ENCODE results near the gene IRX6. TPM values are rescaled to one million over a fixed set of nuclear protein-coding genes. Genes with fewer than 3 reads are reported as not detected.

The IRX6 gene
- total RNA-seq, 2 donors from 2014 or later: not detected

DNA sequence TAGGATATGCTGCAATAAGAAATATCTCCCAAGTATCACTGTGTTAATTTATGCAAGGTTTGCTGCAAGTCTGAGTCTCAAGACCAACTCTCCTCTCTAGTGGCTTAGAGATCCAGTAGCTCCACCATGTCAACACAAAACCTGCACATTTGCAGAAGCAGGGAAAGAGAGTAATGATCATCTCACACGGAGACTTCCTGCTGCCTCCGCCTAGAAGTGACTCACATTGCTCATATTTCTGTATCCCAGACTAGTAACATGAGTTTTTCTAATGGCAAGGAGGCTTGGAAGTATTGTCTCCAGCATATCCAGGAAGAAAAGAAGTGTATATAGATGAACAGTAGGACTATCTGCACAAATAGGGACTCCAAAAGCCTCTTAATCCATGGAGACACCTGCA, 15.0 kb upstream of the IRX6 start:
- H3K36me3 ChIP-seq: no peaks in the 10 kb centered on the region
- no peaks in the 10 kb centered on the region for H3K4me1 ChIP-seq (ENCODE audit: control insufficient read depth in 1 of 2, low read depth in 2 of 2)
- TF ChIP-seq, protein P1, sequence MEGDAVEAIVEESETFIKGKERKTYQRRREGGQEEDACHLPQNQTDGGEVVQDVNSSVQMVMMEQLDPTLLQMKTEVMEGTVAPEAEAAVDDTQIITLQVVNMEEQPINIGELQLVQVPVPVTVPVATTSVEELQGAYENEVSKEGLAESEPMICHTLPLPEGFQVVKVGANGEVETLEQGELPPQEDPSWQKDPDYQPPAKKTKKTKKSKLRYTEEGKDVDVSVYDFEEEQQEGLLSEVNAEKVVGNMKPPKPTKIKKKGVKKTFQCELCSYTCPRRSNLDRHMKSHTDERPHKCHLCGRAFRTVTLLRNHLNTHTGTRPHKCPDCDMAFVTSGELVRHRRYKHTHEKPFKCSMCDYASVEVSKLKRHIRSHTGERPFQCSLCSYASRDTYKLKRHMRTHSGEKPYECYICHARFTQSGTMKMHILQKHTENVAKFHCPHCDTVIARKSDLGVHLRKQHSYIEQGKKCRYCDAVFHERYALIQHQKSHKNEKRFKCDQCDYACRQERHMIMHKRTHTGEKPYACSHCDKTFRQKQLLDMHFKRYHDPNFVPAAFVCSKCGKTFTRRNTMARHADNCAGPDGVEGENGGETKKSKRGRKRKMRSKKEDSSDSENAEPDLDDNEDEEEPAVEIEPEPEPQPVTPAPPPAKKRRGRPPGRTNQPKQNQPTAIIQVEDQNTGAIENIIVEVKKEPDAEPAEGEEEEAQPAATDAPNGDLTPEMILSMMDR (IDR thresholded peaks at IDR 0.05): no peak
- no peaks in the 10 kb centered on the region for H3K27me3 ChIP-seq (replicated peaks; ENCODE audit: insufficient read depth)
- H3K4me3 ChIP-seq: no peak overlapping the region
- no peaks in the 10 kb centered on the region for H3K9me3 ChIP-seq
- H3K27ac ChIP-seq: no peak overlapping the region
- ATAC-seq (ENCODE audit: insufficient number of reproducible peaks, low FRiP score, low read depth): no peak
- DNase-seq (ENCODE audit: low spot score): no peak

DNA sequence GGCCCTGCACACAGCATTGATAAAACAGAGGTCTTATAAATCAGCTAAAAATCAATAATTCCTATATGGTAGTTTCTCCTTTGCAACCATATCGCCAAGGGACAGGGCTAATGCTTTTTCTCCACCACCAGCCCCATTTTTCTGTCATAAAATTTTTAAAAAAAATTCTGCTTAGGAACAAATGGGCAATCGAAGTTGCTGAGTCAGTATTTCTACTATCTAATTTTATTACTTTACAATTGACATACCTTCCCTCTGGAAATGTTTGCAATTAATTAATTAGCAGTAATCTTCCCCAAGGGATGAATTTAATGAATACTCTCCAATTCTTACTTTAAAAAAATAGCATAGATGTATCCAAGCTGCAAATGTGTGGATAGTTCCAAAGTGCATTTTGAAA, 1.7 kb upstream of the IRX6 start:
- ATAC-seq (ENCODE audit: insufficient number of reproducible peaks, low FRiP score, low read depth): no peak
- Histone ChIP-seq H3K4me1 (ENCODE audit: control insufficient read depth in 1 of 2, low read depth in 2 of 2) (peaks cover 0 to 16% of the 10 kb centered on the region in 2 donors), H3K27me3 (replicated peaks; ENCODE audit: insufficient read depth) (no peaks in the 10 kb centered on the region), H3K4me3 (no peak overlapping the region), H3K9me3 (no peaks in the 10 kb centered on the region), H3K36me3 (no peaks in the 10 kb centered on the region), H3K27ac (no peak overlapping the region)
- DNase-seq (ENCODE audit: low spot score): no peak
- TF ChIP-seq, protein P1 (IDR thresholded peaks at IDR 0.05): no peak

DNA sequence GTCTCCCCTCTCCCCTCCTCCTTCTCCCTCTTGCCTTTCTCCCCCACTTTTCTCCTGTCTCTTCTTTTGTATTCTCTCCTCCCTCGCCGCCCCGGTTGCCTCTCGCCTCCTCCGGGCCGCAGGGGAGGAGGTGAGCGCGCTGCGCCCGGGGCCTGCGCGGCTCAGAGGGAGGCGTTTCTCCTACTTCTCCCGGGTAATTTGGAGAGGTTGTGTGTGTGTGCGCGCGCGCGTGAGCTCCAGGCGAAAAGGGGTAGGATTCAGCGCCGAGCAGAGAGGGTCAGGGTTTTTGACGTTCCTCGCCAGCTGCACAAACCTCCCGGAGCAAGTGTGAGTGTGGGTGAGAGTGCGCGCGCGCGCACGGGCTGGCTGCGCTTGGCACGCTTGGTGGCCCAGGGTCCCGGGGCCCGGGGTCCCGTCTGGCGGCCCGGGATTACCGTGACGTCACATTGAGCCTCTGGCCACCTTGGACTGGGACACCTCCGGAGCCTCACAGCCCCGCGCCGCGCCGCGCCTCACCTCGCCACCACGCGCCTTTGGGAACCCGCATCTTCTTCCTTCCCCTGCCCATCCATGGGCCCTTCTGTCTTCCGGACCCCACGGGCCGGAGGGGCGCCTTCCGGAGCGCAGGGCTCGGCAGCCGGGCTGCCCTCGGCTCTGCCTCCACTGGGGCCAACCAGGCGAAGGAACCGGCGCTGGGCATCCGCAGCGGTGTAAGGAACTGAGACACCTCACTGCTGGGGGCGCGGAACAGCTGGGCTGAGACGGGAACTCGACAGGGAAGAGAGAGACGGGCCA, 479 bp downstream of the IRX6 start:
- H3K4me3 ChIP-seq: peak overlapping the region; percentile 25

DNA sequence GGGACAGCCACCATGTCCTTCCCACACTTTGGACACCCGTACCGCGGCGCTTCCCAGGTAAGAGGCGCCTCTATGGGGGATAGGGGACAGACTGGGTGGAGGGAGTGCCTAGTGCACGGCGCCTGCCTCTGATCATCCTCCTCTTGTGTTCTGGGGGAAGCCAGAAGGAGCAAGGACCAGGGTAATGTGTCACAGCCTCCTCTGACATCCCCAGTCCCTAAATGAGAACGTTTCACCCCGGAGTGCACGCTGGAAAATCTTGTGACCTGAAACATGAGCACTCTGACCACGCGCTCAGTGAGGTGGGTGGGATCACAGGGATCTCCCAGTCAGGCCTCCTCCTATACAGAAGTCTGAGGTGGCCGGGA, 1.1 kb downstream of the IRX6 start:
- H3K9me3 ChIP-seq: no peaks in the 10 kb centered on the region
- H3K27me3 ChIP-seq (replicated peaks; ENCODE audit: insufficient read depth): no peaks in the 10 kb centered on the region
- H3K4me1 ChIP-seq (ENCODE audit: control insufficient read depth in 1 of 2, low read depth in 2 of 2): peaks cover 0 to 16% of the 10 kb centered on the region in 2 donors
- DNase-seq (ENCODE audit: low spot score): no peak
- no peak for ATAC-seq (ENCODE audit: insufficient number of reproducible peaks, low FRiP score, low read depth)
- TF ChIP-seq, protein P1 (IDR thresholded peaks at IDR 0.05): no peak
- no peaks in the 10 kb centered on the region for H3K36me3 ChIP-seq
- H3K27ac ChIP-seq: no peak overlapping the region
- H3K4me3 ChIP-seq: no peak overlapping the region

More for the DNA sequence above, 479 bp downstream of the IRX6 start:
- ATAC-seq (ENCODE audit: insufficient number of reproducible peaks, low FRiP score, low read depth): no peak
- Histone ChIP-seq H3K9me3 (no peaks in the 10 kb centered on the region), H3K36me3 (no peaks in the 10 kb centered on the region), H3K27me3 (replicated peaks; ENCODE audit: insufficient read depth) (no peaks in the 10 kb centered on the region), H3K27ac (no peak overlapping the region), H3K4me1 (ENCODE audit: control insufficient read depth in 1 of 2, low read depth in 2 of 2) (peaks cover 0 to 16% of the 10 kb centered on the region in 2 donors)
- TF ChIP-seq, protein P1 (IDR thresholded peaks at IDR 0.05): no peak
- no peak for DNase-seq (ENCODE audit: low spot score)

DNA sequence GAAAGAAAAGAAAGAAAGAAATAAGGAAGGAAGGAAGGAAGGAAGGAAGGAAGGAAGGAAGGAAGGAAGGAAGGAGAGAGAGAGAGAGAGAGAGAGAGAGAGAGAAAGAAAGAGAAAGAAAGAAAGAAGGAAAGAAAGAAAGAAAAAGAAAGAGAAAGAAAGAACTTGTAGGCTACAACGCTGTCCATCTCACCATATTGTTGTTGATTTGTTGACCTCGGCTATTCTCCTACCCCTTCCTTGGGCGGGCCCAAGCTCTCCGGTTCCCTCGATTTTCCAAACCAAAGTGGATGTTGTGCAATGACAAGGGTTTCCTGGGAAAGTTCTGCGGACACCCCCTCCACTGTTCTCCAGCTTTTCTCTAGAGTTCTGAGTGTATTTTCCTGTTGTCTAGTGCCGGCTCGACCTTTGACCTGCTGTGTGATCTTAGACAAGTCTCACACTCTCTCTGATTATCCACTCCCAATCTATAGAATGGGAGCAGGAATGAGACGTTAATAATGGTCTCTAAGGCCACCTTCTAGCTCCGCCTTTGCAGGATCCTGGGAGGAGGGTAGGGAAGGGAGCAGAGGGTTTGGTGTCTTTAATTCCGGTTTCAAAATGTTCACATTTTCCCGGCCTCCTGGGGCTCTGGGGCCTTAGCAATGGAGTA, 1.6 kb downstream of the IRX6 start:
- H3K4me1 ChIP-seq (ENCODE audit: control insufficient read depth in 1 of 2, low read depth in 2 of 2): peaks cover 0 to 16% of the 10 kb centered on the region in 2 donors
- H3K27ac ChIP-seq: no peak overlapping the region
- H3K4me3 ChIP-seq: no peak overlapping the region
- TF ChIP-seq, protein P1 (IDR thresholded peaks at IDR 0.05): no peak
- H3K27me3 ChIP-seq (replicated peaks; ENCODE audit: insufficient read depth): no peaks in the 10 kb centered on the region
- ATAC-seq (ENCODE audit: insufficient number of reproducible peaks, low FRiP score, low read depth): no peak
- no peak for DNase-seq (ENCODE audit: low spot score)
- H3K36me3 ChIP-seq: no peaks in the 10 kb centered on the region
- H3K9me3 ChIP-seq: no peaks in the 10 kb centered on the region
